ENCODE results near the gene USF3.

GRCh38 chr3:113684271-113684819, 12.1 kb downstream of the USF3 start:
- TF ChIP-seq POLR2A (IDR thresholded peaks at IDR 0.05) (no peak), EP300 (IDR thresholded peaks at IDR 0.05) (no peak), POLR2AphosphoS5 (IDR thresholded peaks at IDR 0.05) (no peak)
- TF ChIP-seq, protein P1, sequence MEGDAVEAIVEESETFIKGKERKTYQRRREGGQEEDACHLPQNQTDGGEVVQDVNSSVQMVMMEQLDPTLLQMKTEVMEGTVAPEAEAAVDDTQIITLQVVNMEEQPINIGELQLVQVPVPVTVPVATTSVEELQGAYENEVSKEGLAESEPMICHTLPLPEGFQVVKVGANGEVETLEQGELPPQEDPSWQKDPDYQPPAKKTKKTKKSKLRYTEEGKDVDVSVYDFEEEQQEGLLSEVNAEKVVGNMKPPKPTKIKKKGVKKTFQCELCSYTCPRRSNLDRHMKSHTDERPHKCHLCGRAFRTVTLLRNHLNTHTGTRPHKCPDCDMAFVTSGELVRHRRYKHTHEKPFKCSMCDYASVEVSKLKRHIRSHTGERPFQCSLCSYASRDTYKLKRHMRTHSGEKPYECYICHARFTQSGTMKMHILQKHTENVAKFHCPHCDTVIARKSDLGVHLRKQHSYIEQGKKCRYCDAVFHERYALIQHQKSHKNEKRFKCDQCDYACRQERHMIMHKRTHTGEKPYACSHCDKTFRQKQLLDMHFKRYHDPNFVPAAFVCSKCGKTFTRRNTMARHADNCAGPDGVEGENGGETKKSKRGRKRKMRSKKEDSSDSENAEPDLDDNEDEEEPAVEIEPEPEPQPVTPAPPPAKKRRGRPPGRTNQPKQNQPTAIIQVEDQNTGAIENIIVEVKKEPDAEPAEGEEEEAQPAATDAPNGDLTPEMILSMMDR (IDR thresholded peaks at IDR 0.05) = no peak

Data from upper lobe of left lung (tissue), 4 donors.